NCI-H1092 (cell line): ENCODE results near the gene FAM3D.

Experiments
- DNase-seq: peaks from one replicate; lab custom pipeline; 2025; lab: John Stamatoyannopoulos, UW

FAM3D gene

DNA sequence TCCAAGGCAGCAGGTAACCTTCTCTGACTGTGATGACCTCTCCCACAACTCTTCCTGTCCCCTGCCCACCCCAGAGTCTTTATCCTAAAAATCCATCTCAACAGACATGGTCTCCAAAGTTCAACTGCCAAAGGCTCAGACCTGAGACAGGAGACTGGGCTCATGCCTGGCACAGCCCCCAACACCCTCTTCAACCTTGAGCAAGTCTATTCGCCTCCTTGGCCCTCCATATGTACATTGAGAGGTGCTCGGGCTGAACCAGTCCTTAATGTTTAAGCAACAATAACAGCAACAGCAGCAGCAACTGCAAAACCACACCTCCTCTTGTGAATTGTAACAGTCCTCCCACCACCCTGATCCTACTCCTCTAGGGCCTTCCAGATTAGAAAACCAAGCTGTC is 9.9 kb downstream of the FAM3D start:
- no peak for DNase-seq

DNA sequence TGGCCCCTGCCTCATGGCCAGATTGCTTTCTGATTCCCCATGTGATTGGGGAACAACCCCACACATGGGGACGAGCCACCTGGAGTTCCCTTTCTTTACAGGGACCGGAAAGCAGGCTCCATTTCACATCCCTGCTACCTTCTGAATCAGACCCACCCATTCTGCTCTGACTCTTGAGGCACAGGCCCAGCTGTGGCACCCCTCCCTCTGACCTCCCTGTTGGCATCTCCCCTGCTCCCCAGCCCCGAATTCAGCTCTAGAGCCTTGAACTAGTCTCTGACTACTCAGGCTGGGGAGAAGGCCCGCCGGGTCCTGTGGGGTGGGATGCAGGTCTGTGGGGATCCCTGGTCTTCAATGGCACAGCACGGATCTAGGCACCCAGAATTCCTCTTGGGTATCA is 12.1 kb downstream of the FAM3D start:
- DNase-seq: no peak

DNA sequence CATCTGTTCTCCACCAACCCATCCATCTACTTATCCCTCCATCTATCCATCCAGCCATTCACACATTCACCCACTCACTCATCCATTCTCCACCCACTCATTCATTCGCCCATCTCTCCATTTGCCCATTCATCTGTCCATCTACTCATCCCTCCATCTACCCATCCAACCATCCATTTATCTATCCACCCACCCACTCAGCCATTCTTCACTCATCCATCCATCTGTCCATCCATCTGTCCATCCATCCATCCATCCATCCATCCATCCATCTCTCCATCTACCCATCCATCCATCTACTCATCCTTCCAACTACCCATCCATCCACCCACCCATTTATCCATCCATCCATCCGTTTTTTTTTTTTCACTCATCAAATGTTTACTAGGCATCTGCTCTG is 13.9 kb downstream of the FAM3D start:
- DNase-seq: no peak

DNA sequence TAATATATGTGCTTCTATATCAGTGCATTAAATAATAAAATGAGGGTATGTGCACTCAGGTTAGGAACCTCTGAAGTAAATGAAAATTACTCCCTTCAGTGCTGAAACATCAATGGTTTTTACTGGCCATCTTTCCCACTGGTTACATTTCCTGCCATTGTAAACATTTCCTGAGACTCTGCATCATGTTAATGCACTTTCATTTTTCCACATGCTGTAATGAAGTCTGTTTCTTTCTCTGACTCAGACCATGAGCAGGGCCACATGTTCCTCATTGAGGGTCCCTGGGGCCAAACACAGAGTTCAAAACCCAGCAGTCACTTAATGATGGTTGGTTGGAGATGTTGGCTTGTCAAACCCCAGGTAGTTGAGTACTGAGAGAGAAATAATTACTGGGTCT is 15.3 kb downstream of the FAM3D start:
- no peak for DNase-seq

DNA sequence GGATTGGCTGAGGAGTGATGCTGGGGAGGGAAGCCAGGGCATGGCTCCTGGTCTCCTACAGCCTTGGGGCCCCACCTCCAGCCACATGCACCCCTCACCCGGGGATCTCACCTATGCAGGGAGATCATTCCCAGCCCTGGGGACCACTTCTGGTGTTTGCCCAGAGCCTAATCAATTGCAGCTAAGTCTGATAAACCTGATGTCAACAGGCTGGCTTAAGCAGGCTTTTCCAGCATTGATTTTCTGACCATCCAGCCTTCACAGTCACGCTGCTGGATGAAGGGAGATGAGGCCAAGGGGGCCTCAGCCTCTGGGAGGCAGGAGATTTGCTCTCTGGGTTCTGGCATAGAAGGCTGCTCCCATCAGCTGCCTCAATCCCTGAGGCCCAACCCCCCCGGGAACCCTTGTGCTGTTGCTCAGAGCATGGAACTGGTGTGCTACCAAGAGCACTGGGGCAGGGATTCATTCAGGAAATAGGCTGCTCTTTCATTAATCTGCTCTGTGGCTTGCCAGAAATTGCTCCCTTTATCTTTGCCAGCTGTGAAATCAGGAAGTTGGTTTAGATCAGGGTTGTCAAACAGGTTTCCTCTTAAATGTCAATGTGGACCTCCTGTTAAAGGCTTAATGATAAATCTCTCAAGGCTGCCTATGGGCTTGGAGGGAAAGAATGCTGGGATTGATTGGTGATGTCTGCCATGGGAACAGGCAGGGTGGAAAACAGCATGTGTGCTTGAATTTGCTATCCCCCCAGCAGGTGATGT is 19.0 kb downstream of the FAM3D start:
- no peak for DNase-seq

DNA sequence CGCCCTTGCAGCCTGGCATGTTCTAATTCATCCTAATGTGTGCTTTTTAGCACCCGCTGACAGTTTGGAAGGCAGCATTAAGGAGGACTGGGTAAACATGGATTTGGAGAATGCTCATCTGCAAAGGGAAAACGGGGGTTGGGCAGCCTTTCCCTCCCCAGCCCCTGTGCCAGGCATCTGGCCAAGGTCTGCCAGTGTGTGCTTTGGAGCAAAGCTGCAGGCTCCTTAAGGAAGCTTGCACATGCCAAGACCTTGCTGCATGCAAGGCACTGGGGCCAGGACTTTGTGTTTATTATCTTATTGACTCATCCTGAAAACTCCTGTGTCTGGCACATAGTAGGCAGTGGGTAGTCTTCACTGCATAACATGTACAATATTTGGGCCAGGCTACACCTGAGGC is 20.1 kb downstream of the FAM3D start:
- DNase-seq: no peak

DNA sequence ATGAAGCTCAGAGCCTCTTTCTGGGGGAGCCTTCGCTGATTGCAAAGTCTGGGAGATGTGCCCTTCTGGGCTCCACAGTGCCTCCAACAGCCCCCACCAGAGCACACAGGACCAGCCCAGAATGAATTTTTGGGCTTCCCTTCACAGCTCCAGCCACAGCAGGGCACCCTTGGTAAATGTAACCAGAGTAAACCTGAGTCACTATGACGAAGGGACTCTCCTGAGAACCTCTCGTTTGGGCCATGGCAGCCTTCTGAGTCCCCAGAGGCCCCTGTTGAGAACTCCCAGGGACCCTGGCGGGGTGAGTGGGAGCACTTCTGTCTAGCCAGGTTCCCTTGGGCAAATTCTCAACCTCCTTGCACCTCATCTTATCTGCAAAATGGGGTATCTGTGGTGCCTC is 20.8 kb downstream of the FAM3D start:
- no peak for DNase-seq

DNA sequence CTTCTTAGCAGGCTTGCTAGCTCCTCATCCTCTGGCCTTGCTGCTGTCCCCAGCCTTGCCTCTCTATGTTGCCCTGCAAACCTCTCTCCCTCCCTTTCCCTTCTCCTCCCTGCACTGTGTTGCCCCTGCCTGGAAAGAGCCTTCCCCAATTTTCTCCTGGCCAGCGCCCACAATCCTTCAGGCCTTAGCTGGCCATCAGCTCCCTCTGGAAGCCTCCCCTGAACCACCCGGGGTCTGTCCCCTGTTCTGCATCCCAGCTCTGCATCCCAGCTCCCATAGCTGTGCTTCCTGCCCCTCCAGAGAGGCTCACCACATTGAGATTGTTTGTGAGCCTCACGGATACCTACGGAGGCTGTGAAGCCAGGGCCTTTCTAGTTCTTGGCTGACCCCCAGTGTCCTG is 23.7 kb downstream of the FAM3D start:
- DNase-seq: no peak

DNA sequence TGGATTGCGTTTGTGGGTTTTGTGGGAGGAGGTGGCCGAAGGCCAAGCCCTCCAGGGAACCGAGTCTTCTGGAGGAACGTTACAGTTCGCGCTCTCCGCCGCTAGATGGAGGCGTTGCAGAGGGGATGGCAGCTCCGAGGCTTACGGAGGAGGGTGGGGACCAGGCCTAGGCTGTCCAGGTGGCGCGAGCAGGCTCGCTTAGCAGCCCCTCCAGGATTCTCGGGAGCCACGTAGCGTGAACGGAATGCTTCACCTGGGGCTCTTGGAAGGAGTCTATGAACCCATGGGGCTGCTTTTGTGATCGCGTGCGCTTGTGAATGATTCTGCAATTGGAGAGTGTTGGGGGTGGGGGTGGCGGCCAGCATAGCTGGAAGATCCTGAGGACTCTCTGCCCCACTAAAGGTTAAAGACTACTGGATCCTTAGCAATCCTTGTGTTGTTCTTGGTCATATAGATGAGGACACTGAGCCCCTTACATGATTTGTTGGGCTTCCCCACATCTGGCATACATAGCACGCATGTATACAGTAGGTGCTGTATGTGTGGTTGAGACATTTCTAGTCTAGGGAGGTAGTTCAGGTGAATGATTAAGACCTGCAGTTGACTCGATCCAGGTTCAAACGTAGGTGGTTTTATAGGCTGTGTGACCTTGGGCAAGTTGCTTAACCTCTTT is 25.7 kb downstream of the FAM3D start:
- DNase-seq: peak; percentile 55

DNA sequence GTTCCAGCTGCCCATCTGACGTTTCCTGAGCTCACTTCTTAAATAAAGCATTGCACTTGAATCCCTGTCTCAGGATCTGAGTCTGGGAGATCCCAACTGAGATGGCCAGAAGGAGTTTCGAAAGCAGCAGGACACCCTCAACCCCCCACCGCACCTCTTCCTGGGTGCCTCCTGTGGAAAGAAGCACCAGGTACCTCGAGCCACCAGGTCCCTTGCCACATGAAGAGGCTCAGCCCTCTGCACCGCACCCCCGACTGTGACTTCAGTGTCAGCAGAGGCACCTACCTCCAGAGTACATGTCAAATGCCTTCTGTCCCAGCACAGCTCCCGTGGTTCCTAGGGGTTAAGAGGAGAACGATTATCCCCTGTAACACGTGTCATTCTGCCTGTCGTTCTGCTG is 26.7 kb downstream of the FAM3D start:
- DNase-seq: no peak

DNA sequence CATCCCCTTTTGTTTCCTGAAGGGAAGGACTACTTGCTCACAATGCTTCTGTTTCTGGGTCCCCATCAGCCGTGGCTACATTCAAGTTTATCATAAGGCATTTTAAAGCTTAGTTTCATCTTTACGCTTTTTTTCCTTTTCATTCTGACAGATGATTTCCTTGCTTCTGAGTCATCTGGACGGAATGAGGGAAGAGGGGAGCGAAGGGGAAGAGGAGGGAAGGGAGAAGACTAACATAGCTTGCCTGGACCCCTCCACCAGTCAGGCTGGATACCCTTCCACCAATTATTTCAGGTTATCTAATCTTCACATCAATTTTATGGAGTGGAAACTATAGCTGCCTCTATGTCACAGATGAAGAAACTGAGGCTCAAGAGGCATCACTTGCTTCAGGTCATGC is 27.6 kb downstream of the FAM3D start:
- no peak for DNase-seq

DNA sequence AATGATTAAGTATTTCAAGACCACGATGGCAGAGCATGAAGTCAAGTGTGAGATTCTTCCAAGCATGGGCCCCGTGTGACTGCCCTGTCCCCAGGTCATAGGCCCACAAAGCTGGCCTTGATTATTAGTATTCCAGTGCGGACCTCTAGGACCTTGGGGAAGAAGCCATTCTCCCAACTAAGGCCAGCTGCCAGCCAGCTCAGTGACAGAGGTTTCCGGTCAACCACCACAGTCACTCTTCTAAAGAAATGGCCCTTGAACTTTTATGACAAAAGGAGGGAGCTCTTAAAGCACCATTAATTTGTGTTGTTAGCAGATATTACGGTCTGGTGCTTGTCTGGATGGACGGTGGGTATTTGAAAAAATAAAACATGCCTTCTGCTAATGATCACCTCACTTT is 28.0 kb downstream of the FAM3D start:
- DNase-seq: no peak

DNA sequence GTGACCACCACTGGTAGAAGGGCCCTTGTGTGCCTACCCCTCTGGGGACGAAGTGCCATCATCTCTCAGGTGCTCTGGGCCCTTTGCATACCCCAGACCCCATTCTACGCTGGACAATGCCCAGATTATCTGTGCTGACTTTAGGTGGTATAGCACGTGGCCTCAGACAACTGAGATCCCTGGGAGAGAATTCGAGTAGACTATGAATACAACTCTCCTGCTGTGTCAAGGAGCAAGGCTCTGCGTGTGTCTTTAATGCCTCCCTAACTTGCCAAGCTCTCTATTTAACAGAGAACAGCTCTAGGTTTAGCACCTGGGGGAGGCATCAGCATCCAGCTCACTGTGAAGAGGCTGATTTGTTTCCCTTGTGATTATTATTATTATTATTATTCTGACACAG is 29.1 kb downstream of the FAM3D start:
- DNase-seq: no peak

DNA sequence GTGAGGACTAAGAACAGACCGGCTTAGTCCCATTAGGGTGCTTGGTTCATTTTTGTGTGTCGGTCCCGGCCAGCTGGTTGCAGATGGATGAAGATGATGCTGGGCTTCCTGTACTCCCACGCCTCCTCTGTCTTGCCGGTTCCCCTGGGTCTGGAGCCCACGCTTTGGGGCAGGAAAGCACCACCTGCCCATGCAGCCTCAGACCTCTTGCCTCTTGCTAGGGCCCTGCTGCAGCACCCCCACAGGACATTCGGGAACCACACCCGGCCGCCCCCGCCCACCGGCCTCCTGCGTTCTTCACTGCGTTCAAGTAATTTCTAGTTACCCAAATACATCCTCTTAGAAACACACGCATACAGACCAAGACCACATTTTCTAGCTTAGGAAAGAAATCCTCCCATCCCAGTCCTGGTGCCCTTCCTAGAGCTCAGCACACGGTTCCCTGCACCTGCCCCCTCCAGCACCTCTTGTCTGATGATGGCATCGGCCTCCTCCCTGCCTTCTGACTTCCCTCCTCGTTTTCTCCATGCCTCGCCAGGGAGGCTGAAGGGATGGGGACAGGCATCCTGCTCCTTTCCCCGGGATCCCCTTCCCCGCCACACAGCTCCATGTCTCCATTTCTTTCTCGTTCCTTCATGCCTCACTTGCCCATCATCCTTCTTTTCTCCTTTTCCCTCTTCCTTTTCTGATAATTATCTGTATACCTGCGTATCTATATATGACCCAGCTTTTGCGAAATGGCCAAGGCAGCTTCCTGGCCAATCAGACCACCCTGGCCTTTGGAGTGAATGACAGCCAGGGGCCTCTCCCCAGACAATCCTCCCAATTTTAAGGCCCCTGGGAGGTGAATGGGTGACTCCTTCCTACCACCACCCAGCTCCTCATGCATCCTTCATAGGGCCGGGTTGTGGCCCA is 30.9 kb downstream of the FAM3D start:
- DNase-seq: no peak

DNA sequence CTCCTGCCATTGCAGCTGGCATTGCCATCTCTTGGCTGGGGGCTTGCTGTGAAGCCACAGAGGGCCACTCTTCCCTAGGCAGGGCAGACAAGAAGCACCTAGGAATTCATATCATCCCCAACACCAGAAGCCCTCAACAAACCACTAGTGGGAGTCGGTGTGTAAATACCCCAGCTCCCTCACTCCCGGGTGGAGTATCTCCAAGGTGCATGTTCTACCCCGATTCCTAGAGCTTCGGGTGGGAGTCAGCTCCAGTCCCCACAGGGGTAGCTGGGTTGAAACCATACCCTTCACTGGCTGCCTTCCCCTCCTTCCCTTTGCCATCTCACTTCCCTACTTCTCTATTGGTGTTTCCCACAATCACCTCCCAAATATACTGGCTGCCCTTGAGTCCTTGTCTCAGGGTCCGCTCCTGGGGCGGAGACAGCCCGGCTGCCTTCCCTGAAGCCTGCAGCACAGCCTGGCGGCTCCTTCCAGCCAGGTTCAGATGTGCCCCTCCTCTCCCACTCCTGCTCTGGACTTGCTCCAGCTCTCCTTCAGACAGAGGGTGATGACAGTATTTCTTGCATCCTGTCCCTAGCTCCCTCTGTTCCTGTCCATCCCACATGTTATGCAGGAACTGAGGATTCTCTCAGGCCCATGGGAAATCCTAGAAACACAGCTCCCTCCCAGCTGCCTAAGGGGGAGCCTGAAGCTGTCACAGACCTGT is 33.3 kb downstream of the FAM3D start:
- DNase-seq: peak; percentile 12

DNA sequence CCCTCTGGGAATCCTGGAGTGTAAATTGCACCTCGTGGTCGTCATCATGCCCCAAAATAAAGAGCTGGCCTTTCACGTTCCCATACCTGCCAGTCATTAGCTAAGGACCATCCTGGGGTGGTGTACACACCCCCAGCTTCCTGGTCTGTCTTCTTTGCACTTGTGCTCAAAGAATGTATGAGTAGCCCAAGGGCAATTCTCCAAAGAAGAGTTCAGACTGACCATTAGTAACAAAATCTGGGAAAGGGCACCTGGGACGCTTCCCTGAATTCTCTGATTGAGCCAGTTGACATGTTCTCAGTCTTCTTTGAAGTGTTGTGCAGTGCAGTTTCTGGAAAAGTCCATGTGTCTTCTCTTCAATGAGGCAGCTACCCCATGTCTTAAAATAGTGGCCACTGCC is 34.8 kb downstream of the FAM3D start:
- DNase-seq: no peak

DNA sequence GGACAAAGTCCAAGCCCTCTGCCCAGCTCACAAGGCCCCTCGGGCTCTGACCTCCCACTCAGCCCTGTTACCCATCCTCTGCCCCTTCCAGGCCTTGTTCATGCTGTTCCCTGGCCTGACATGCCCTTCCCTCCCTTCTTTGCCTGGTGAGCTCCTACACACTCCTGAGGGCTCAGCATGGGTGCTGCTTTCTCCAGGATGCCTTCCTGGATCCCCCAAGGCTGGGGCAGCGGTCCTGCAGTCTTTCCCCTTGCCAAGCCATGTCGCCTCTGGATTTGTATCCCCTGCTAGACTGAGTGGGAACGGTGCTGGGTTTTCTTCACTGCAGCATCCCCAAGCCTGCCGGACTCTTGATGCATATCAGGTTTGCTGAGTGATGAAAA is 35.9 kb downstream of the FAM3D start:
- no peak for DNase-seq

DNA sequence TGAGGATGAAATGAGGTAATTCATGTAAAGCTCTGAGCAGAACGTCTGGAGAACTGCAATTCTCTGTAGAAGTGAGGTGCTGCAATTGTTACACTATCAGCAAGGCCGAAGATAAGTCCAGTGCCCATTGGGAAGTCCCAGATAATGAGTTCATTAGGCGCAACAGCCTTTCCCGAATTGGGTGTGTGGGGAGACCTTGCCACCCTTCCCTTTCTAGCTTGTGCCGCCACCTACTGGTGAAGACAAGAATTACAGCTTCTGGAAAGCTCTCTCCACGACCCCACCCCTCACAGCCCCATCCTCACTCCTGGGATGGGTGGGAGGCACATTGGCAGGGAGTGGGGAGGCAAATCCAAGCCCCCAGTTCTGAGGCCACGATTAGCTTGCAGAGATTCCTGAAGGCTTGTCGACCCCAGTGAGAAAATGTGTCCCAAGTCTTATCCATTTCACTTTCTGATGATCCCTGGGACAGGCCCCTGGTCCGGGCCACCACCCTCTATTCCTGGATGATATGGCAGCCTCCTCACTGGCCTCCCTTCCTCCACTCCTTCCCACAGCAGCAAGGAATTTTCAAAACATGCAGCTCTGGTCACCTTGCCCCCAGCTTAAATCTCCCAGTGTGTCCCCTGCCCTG is 36.4 kb downstream of the FAM3D start:
- DNase-seq: peak; percentile 55

DNA sequence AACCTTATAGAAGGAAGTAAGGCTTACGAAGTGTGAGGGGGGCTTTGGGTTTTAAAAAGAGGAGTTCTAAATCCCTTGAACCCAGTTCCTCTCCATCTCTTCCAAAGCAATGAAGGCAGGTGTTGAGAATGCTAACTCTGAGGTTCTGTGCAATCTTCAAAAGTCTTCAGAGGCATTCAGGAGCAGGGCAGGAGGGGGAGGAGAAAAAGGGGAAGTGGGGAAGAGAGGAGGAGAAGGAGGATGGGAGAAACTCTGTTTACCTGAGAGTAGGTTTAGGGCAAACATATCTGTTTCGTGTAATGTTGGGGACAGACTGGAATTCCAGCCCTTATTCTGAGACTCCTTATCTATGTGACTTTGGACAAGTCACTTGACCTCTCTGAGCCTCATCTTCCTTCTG is 36.9 kb downstream of the FAM3D start:
- no peak for DNase-seq

DNA sequence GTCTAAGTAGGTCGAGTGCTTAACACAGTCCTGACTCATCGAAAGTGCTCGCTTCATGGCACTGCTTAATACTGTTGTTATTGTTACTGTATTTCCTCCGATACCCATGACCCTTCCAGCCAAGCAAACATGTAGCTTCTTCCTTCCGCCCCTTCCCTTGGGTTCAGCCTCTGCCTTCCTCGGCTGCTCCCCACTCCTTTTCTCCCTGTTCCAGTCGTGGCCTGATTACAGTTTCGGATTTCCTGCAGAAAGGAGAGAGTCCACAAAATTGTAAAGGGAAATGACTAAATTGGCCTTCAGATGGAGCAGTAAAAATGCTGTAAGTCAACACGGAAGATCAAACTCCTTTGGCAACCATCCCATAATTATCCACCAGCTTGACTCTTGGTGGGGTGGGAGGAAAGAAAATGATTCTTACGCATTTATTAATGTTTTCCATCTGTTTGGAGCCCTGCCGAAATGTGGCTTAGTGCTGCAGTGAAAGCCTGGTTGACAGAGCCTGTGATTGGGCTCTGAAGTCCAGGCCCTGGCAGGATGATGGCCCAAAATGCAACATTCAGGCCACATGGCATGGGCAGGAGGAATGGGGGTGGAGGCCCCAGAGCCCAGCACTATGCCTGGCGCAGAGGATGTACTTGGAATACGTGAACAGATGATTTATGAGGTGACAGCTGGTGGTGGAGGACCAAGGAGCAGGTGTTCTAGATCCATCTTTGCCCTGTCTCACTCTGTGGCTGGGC is 37.6 kb downstream of the FAM3D start:
- peak; percentile 27 for DNase-seq

DNA sequence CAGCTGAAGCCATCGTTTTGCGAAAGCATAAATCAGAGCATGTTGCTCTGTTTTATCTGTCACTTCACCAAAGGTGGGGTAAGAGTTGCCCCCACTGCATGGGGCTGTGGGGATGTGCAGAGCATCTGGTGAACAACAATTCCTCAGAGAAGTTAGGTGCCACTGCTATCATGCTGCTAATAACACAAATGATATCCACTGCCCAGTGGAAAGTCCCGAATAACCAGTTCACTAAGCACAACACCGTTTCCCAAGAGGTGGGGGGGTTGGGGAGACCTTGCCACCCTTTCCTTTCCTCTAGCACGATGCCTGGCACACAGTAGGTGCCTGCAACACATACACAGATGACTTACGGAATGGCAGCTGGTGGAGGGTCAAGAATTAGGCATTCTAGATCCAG is 38.6 kb downstream of the FAM3D start:
- DNase-seq: no peak
